ENCODE measurements around the gene AQP9. TPM values are rescaled to one million over a fixed set of nuclear protein-coding genes. Genes with fewer than 3 reads are reported as not detected.

AQP9 gene
- total RNA-seq, 1 donor from 2014 or later, result 60.3 TPM

DNA sequence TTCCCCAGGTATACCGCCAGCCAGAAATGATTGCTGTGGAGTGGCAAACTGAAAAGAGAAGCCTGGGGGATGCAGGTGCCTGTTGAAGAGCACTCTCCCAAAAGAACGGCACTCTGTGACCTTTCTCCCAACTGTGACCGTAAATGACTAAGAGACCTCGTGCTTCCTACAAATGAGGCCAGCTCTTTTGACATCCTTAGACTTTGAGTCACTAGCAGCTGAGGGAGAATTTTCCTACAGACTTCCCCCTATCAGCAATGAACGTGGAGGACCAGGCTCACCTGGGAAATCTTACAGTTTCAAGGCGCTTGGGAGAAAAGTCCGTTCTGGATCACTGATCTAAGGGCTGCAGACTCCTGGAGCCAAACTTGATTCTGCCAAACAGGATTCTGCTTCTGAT is 8.6 kb downstream of the AQP9 start:
- Histone ChIP-seq H3K4me1 (no peaks in the 10 kb centered on the region), H3K9me3 (no peaks in the 10 kb centered on the region), H3K36me3 (no peaks in the 10 kb centered on the region), H3K4me3 (no peak overlapping the region), H3K27me3 (ENCODE audit: low read depth) (no peaks in the 10 kb centered on the region), H3K27ac (peak overlapping the region; percentile 66)
- DNase-seq (no peak), ATAC-seq (peak; percentile 81 to 84)
- TF ChIP-seq, protein P1, sequence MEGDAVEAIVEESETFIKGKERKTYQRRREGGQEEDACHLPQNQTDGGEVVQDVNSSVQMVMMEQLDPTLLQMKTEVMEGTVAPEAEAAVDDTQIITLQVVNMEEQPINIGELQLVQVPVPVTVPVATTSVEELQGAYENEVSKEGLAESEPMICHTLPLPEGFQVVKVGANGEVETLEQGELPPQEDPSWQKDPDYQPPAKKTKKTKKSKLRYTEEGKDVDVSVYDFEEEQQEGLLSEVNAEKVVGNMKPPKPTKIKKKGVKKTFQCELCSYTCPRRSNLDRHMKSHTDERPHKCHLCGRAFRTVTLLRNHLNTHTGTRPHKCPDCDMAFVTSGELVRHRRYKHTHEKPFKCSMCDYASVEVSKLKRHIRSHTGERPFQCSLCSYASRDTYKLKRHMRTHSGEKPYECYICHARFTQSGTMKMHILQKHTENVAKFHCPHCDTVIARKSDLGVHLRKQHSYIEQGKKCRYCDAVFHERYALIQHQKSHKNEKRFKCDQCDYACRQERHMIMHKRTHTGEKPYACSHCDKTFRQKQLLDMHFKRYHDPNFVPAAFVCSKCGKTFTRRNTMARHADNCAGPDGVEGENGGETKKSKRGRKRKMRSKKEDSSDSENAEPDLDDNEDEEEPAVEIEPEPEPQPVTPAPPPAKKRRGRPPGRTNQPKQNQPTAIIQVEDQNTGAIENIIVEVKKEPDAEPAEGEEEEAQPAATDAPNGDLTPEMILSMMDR (IDR thresholded peaks at IDR 0.05), result no peak
- intact Hi-C loops (cut with DNase I), result no loop called here

DNA sequence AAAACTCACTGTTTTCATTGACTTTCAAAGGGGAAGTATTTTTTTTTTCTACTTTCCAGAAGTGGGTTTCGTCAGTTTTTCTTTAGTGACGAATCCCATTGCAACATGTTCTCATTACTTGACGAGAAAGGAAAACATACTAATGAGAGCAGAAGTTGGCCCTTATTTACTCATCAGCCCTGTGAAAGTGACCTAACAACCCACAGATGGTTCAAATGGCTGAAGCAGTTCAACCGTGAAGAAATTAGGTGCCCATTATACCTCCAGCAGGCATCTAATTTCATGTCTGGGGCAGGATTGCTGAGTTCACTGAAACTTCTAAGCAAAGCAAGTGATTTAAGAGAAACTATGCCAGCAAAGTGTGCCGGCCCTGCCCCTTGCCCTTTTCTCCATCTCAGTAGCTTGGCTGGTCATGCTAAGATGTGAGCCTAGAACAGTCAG is 9.0 kb downstream of the AQP9 start:
- Histone ChIP-seq H3K27ac (peak overlapping the region; percentile 66), H3K4me1 (no peaks in the 10 kb centered on the region), H3K9me3 (no peaks in the 10 kb centered on the region), H3K27me3 (ENCODE audit: low read depth) (no peaks in the 10 kb centered on the region), H3K36me3 (no peaks in the 10 kb centered on the region), H3K4me3 (no peak overlapping the region)
- intact Hi-C loops (cut with DNase I), result no loop called here
- DNase-seq, result no peak
- peak; percentile 81 to 83 for ATAC-seq
- TF ChIP-seq, protein P1 (IDR thresholded peaks at IDR 0.05), result no peak

DNA sequence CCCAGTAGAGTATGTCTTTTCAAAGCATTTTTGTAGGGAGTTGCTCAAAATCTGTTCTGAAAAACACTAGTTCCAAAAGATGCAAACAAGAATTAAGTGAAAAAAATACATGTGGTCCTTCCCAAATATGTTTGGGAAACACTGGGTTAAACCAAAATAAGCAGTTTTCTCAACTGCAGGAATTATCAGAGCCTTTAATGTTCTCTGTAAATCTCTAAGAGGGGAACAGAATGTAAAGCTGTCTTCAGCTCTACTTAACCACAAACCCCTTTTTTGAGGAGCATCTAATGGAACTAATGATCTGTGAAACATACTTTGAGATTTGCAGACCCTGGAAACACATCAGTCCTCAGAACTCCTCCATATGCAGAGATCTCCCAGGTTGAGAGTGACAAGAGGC is 9.9 kb downstream of the AQP9 start:
- intact Hi-C loops (cut with DNase I), result no loop called here
- H3K27ac ChIP-seq, result no peak overlapping the region

DNA sequence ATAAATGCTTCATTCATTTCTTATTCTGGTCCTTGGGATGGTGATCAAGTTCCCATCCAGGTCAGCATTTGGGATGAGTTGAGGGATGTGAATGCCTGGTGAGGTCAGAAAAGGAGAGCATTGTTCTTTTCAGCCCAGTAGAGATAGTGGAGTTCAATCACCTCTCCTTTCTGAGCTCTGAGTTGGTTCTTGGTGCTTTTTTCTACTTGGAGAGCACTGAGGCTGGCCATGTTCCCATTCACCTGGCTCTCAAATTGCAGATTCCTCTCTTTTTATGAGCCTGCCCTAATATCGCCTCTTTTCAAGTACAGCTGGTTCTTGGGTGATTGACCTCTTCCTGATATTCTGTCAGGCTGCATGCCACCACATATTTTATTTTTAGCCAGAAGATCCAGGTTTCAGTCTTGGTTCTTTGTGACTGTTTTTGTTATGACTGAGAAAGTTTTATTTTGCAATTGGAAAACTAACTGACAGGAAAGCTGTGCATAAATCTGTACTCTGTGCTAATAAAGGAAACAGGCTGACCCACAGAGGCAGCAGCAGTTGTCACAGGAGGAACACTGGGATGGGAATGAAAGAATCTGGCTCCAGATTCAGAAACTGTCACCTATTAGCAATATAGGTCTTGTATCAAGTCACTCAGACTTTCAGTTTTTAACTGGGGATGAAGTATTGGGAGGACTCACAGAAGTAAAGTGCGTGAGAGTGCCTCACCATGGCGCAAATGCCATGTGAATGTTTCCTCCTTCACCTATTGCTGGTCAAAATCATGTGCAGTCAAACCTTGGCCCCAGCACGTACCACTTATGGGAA is 10.7 kb downstream of the AQP9 start:
- intact Hi-C loops (cut with DNase I), result no loop called here
- DNase-seq (no peak), ATAC-seq (no peak)
- Histone ChIP-seq H3K36me3 (no peaks in the 10 kb centered on the region), H3K9me3 (no peaks in the 10 kb centered on the region), H3K27me3 (ENCODE audit: low read depth) (no peaks in the 10 kb centered on the region), H3K27ac (no peak overlapping the region), H3K4me1 (no peaks in the 10 kb centered on the region), H3K4me3 (no peak overlapping the region)
- TF ChIP-seq, protein P1 (IDR thresholded peaks at IDR 0.05), result no peak

More for the DNA sequence above, 9.9 kb downstream of the AQP9 start:
- no peak for DNase-seq
- Histone ChIP-seq H3K9me3 (no peaks in the 10 kb centered on the region), H3K27me3 (ENCODE audit: low read depth) (no peaks in the 10 kb centered on the region), H3K4me1 (no peaks in the 10 kb centered on the region), H3K4me3 (no peak overlapping the region), H3K36me3 (no peaks in the 10 kb centered on the region)
- ATAC-seq, result no peak
- TF ChIP-seq, protein P1 (IDR thresholded peaks at IDR 0.05), result no peak

DNA sequence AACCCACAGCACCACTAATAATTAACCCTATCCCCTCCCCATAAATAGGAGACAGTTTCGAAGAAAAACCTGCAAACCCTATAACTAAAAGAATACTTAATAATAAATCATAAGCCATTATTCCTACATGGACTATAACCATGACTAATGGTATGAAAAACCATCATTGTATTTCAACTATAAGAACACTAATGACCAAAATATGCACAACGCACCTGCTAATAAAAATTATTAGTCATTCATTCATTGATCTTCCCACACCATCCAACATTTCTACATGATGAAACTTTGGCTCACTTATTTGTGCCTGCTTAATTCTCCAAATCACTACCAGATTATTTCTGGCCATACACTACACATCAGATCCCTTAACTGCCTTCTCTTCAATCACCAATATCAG is 16.6 kb downstream of the AQP9 start:
- Histone ChIP-seq H3K4me3 (no peak overlapping the region), H3K9me3 (no peaks in the 10 kb centered on the region), H3K4me1 (no peaks in the 10 kb centered on the region), H3K36me3 (no peaks in the 10 kb centered on the region), H3K27ac (no peak overlapping the region), H3K27me3 (ENCODE audit: low read depth) (no peaks in the 10 kb centered on the region)
- TF ChIP-seq, protein P1 (IDR thresholded peaks at IDR 0.05), result no peak
- ATAC-seq (no peak), DNase-seq (no peak)
- intact Hi-C loops (cut with DNase I), result no loop called here
